ENCODE measurements around the gene EMILIN1.

EMILIN1 gene

GRCh38 chr2:27051902-27052645 is 26.3 kb upstream of the EMILIN1 start:
- Histone ChIP-seq H3K27me3 (ENCODE audit: insufficient read depth, low read length, poor library complexity, severe bottlenecking) (no peaks in the 10 kb centered on the region), H4K20me1 (ENCODE audit: insufficient read depth, low read length, poor library complexity, severe bottlenecking) (no peaks in the 10 kb centered on the region), H3K9me2 (replicated peaks; ENCODE audit: low read depth, low read length) (no peaks in the 10 kb centered on the region), H3K4me3 (ENCODE audit: low read length, poor library complexity, severe bottlenecking) (peak overlapping the region; percentile 94), H3F3A (ENCODE audit: low read depth) (peaks cover 3% of the 10 kb centered on the region; the same call in 1 of the 2 replicates), H3K4me1 (ENCODE audit: insufficient read depth, low read length, poor library complexity, severe bottlenecking) (peaks cover 25% of the 10 kb centered on the region), H3K36me3 (ENCODE audit: insufficient read depth, low read length) (peaks cover 30% of the 10 kb centered on the region; the same call in 1 of the 2 replicates), H3K9me3 (ENCODE audit: insufficient read depth, low read depth, low read length) (no peaks in the 10 kb centered on the region), H3K4me2 (ENCODE audit: low read depth, low read length, poor library complexity, severe bottlenecking) (peak overlapping the region; percentile 91), H2AFZ (ENCODE audit: low read length) (peak overlapping the region; percentile 64), H3K9ac (ENCODE audit: low read depth, low read length, poor library complexity, severe bottlenecking) (peak overlapping the region; percentile 88), H3K79me2 (ENCODE audit: insufficient read depth, low read length) (peaks cover 21% of the 10 kb centered on the region)
- TF ChIP-seq EZH2phosphoT487 (IDR thresholded peaks at IDR 0.05; ENCODE audit: borderline replicate concordance) (no peak), CTCF (conservative IDR thresholded peaks at IDR 0.05; ENCODE audit: low read length) (no peak)

GRCh38 chr2:27053321-27053720 is 25.1 kb upstream of the EMILIN1 start:
- no peaks in the 10 kb centered on the region for H3K27me3 ChIP-seq (ENCODE audit: insufficient read depth, low read length, poor library complexity, severe bottlenecking)
- peak overlapping the region; percentile 94 for H3K4me3 ChIP-seq (ENCODE audit: low read length, poor library complexity, severe bottlenecking)
- TF ChIP-seq EZH2phosphoT487 (IDR thresholded peaks at IDR 0.05; ENCODE audit: borderline replicate concordance) (no peak), CTCF (conservative IDR thresholded peaks at IDR 0.05; ENCODE audit: low read length) (no peak)
- H3K9me3 ChIP-seq (ENCODE audit: insufficient read depth, low read depth, low read length): no peaks in the 10 kb centered on the region
- H2AFZ ChIP-seq (ENCODE audit: low read length): no peak overlapping the region
- H3K4me2 ChIP-seq (ENCODE audit: low read depth, low read length, poor library complexity, severe bottlenecking): no peak overlapping the region
- H3F3A ChIP-seq (ENCODE audit: low read depth): peaks cover 3% of the 10 kb centered on the region; the same call in 1 of the 2 replicates
- H3K79me2 ChIP-seq (ENCODE audit: insufficient read depth, low read length): peaks cover 21% of the 10 kb centered on the region
- H3K9me2 ChIP-seq (replicated peaks; ENCODE audit: low read depth, low read length): no peaks in the 10 kb centered on the region
- peaks cover 35% of the 10 kb centered on the region; the same call in 1 of the 2 replicates for H3K36me3 ChIP-seq (ENCODE audit: insufficient read depth, low read length)
- peak overlapping the region; percentile 11 for H3K9ac ChIP-seq (ENCODE audit: low read depth, low read length, poor library complexity, severe bottlenecking)
- peaks cover 25% of the 10 kb centered on the region for H3K4me1 ChIP-seq (ENCODE audit: insufficient read depth, low read length, poor library complexity, severe bottlenecking)
- H4K20me1 ChIP-seq (ENCODE audit: insufficient read depth, low read length, poor library complexity, severe bottlenecking): no peaks in the 10 kb centered on the region

GRCh38 chr2:27053776-27054175 is 24.6 kb upstream of the EMILIN1 start:
- H3K9me2 ChIP-seq (replicated peaks; ENCODE audit: low read depth, low read length): no peaks in the 10 kb centered on the region
- no peak overlapping the region for H3K9ac ChIP-seq (ENCODE audit: low read depth, low read length, poor library complexity, severe bottlenecking)
- H3F3A ChIP-seq (ENCODE audit: low read depth): peaks cover 3% of the 10 kb centered on the region; the same call in 1 of the 2 replicates
- H2AFZ ChIP-seq (ENCODE audit: low read length): no peak overlapping the region
- peaks cover 37% of the 10 kb centered on the region; the same call in 1 of the 2 replicates for H3K36me3 ChIP-seq (ENCODE audit: insufficient read depth, low read length)
- H3K79me2 ChIP-seq (ENCODE audit: insufficient read depth, low read length): peaks cover 21% of the 10 kb centered on the region
- TF ChIP-seq EZH2phosphoT487 (IDR thresholded peaks at IDR 0.05; ENCODE audit: borderline replicate concordance) (no peak), CTCF (conservative IDR thresholded peaks at IDR 0.05; ENCODE audit: low read length) (no peak)
- H3K9me3 ChIP-seq (ENCODE audit: insufficient read depth, low read depth, low read length): no peaks in the 10 kb centered on the region
- H3K4me3 ChIP-seq (ENCODE audit: low read length, poor library complexity, severe bottlenecking): no peak overlapping the region
- peaks cover 25% of the 10 kb centered on the region for H3K4me1 ChIP-seq (ENCODE audit: insufficient read depth, low read length, poor library complexity, severe bottlenecking)
- H3K27me3 ChIP-seq (ENCODE audit: insufficient read depth, low read length, poor library complexity, severe bottlenecking): no peaks in the 10 kb centered on the region
- H3K4me2 ChIP-seq (ENCODE audit: low read depth, low read length, poor library complexity, severe bottlenecking): no peak overlapping the region
- H4K20me1 ChIP-seq (ENCODE audit: insufficient read depth, low read length, poor library complexity, severe bottlenecking): no peaks in the 10 kb centered on the region
